Breast epithelium (tissue), 4 donors: ENCODE measurements around the gene CYFIP1. TPM values are rescaled to one million over a fixed set of nuclear protein-coding genes. Genes with fewer than 3 reads are reported as not detected.

ENCODE experiments used
- DNase-seq, 2 donors: peaks; one replicate each; pipeline ENCODE4 v3.0.0-alpha.2; 2019; ENCODE audit warnings: low spot score in 2 of 2
- H3K27ac ChIP-seq, 2 donors: fragments of 200-600 bp; sonication (generic) in 1 of 2; one replicate each; pipeline ENCODE4 v1.5.1; 2016 to 2019; ENCODE audit warnings: mild to moderate bottlenecking in 1 of 2
- H3K27me3 ChIP-seq, 2 donors: fragments of 200-600 bp; sonication (generic) in 1 of 2; one replicate each; pipeline versions ENCODE4 v1.5.1 to v1.6.0; 2017 to 2019; ENCODE audit warnings: control low read depth in 1 of 2, mild to moderate bottlenecking in 1 of 2
- H3K36me3 ChIP-seq: fragments of 200-600 bp; one replicate; pipeline ENCODE4 v1.5.1; 2019
- H3K4me1 ChIP-seq, 2 donors: fragments of 200-600 bp; sonication (generic); one replicate each; pipeline ENCODE4 v1.5.1; 2016 to 2019; ENCODE audit warnings: control low read depth in 1 of 2
- H3K4me3 ChIP-seq, 3 donors: fragments of 200-600 bp; sonication (generic); 1 replicate in 2 of 3; 2 replicates in 1 of 3; pipeline ENCODE4 v1.5.1; 2016 to 2019; ENCODE audit warnings: mild to moderate bottlenecking in 3 of 3, moderate library complexity in 2 of 3
- H3K9me3 ChIP-seq, 2 donors: fragments of 200-600 bp; sonication (generic) in 1 of 2; one replicate each; pipeline ENCODE4 v1.5.1; 2016 to 2019; ENCODE audit warnings: control low read depth in 1 of 2
- POLR2A ChIP-seq: fragments of 450-650 bp; IDR thresholded peaks from one replicate; pipeline ENCODE4 v1.6.1; 2016; ENCODE audit warnings: antibody characterized with exemption, mild to moderate bottlenecking, moderate library complexity
- POLR2AphosphoS5 ChIP-seq, 3 donors: sonication (generic); formaldehyde crosslinking; IDR thresholded peaks; one replicate each; pipeline ENCODE4 v1.6.1; 2017; ENCODE audit warnings: antibody characterized with exemption in 3 of 3
- intact Hi-C: fragments of 100-400 bp; cut with DNase I; formaldehyde crosslinking; loops from one replicate; pipeline ENCODE4 v1.15.1; 2023; ENCODE audit warnings: low total_unique reads
- total RNA-seq, 3 donors: library from RNA; depleted of rRNA; stranded (reverse); fragments of >200 nt; gene quantifications; one replicate each; pipeline ENCODE4 v1.1.0, GENCODE V29; 2016
- TF ChIP-seq, protein P1 (sequence below), 3 donors: fragments of 450-650 bp; IDR thresholded peaks; one replicate each; pipeline ENCODE4 v1.5.1; 2016 to 2017; ENCODE audit warnings: antibody characterized with exemption in 3 of 3, mild to moderate bottlenecking in 3 of 3, moderate library complexity in 3 of 3

The CYFIP1 gene
- total RNA-seq, 3 donors from 2014 or later = 97.9 to 128 (median 124) TPM

DNA sequence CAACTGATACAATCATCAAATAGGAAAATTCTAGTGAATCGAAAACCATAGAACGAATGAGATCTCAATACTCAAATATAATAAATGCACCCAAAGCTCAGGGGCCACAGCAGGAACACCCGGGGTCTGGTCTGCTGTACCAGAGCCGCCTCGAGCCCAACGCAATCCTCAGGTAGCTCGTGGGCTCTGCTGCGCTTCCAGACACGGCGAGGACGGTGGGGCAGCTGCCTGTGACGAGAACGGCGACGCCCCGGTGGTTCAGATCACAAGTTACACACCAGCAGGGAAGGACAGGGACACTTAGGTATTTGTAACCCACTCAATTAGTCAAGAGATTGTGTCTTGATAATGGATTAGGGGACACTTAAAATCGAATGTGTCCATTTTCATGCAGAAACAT is 87.1 kb downstream of the CYFIP1 start:
- Histone ChIP-seq H3K27ac (no peak overlapping the region), H3K9me3 (no peaks in the 10 kb centered on the region), H3K36me3 (peaks cover 5% of the 10 kb centered on the region), H3K4me1 (no peaks in the 10 kb centered on the region), H3K4me3 (no peak overlapping the region), H3K27me3 (no peaks in the 10 kb centered on the region)
- intact Hi-C loops = no loop called here
- DNase-seq = no peak
- TF ChIP-seq POLR2AphosphoS5 (IDR thresholded peaks at IDR 0.05) (no peak), POLR2A (no peak)
- TF ChIP-seq, protein P1, sequence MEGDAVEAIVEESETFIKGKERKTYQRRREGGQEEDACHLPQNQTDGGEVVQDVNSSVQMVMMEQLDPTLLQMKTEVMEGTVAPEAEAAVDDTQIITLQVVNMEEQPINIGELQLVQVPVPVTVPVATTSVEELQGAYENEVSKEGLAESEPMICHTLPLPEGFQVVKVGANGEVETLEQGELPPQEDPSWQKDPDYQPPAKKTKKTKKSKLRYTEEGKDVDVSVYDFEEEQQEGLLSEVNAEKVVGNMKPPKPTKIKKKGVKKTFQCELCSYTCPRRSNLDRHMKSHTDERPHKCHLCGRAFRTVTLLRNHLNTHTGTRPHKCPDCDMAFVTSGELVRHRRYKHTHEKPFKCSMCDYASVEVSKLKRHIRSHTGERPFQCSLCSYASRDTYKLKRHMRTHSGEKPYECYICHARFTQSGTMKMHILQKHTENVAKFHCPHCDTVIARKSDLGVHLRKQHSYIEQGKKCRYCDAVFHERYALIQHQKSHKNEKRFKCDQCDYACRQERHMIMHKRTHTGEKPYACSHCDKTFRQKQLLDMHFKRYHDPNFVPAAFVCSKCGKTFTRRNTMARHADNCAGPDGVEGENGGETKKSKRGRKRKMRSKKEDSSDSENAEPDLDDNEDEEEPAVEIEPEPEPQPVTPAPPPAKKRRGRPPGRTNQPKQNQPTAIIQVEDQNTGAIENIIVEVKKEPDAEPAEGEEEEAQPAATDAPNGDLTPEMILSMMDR (IDR thresholded peaks at IDR 0.05) = no peak

DNA sequence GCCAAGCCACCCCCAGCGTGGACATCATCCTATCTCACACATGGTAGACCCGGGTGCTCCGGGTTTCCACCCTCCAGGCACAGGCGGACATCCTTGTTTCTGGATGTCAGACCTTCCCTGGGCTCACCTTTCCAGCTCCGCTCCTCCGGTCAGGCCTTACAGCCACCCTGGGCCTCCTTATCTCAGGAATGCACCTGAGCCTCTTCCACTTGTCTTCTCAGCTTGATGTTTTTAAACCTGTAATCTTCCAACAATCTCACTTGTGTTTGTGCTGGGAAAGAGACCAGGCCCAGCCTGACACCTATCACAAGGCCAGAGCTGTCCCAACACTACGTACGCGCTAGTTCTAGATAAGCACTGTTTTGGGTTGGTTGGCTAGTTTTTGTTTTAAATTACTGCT is 87.8 kb downstream of the CYFIP1 start:
- DNase-seq = no peak
- TF ChIP-seq, protein P1 (IDR thresholded peaks at IDR 0.05) = no peak
- TF ChIP-seq POLR2A = no peak
- TF ChIP-seq POLR2AphosphoS5 (IDR thresholded peaks at IDR 0.05) = no peak

DNA sequence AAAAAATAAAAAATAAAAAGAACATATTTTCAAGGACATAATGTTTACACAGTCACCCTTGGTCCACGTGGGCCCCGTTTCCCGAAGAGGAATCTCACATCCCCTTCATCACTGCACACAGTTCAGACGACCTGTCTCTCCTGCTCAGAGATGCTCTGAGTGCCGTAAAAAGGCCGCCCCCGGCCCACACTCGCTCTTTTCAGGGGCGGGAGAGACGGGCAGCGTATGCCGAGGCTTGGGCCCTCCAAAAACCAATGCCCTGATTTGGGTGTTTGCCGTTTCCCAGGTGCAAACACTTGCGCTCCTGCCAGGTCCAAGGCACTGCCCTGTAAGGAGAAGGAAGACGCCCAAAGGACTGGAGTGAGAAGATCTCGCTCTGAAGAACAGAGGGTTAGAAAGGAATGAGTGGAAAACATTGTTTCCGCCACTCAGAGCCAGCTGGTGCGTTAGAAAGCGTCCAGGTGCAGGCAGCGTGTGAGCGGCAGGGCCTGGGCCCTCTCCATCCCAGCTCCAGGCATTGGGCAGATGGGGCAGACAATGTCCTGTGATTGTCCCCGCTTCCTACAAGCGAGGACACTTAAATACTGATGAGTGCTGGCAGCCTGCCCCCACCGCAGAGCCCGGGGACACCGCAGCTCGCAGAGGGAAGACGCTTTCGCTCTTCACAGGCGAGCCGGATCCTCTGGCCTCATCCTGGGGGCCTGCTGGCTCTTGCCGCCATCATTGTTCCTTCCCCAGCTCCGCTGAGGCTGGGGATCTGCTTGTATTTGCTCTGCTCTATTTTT is 88.5 kb downstream of the CYFIP1 start:
- DNase-seq = no peak
- Histone ChIP-seq H3K4me3 (no peak overlapping the region), H3K27ac (no peak overlapping the region), H3K27me3 (no peaks in the 10 kb centered on the region), H3K36me3 (peaks cover 5% of the 10 kb centered on the region), H3K9me3 (no peaks in the 10 kb centered on the region), H3K4me1 (no peaks in the 10 kb centered on the region)
- intact Hi-C loops = no loop called here
- TF ChIP-seq, protein P1 (IDR thresholded peaks at IDR 0.05) = no peak
- TF ChIP-seq POLR2AphosphoS5 (IDR thresholded peaks at IDR 0.05) (no peak), POLR2A (no peak)

More for the DNA sequence above, 87.8 kb downstream of the CYFIP1 start:
- no peak overlapping the region for H3K27ac ChIP-seq
- H3K4me3 ChIP-seq = no peak overlapping the region
- H3K4me1 ChIP-seq = no peaks in the 10 kb centered on the region
- intact Hi-C loops = no loop called here
- no peaks in the 10 kb centered on the region for H3K9me3 ChIP-seq
- H3K27me3 ChIP-seq = no peaks in the 10 kb centered on the region
- peaks cover 5% of the 10 kb centered on the region for H3K36me3 ChIP-seq

DNA sequence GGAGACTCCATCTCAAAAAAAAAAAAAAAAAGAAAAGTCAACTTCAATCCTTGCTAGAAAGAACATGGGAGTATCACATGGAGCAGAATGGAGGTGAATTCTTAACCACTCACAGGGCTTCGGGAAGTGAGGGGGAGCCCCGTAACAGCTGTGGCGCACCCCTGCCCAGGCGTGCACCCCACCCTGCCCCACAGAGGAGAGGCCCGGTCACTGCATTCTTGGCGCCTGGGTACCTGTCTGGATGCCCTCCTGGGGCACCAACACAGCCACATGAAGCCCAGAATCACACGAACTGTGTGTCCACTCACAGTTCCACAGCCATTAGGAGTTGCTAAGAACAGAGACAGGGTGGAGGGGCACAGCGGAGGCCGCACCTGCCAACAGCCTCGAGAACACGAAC is 89.9 kb downstream of the CYFIP1 start:
- no peak overlapping the region for H3K27ac ChIP-seq
- no peak overlapping the region for H3K4me3 ChIP-seq
- no peaks in the 10 kb centered on the region for H3K27me3 ChIP-seq
- DNase-seq = no peak
- peaks cover 5% of the 10 kb centered on the region for H3K36me3 ChIP-seq
- intact Hi-C loops = no loop called here
- no peaks in the 10 kb centered on the region for H3K4me1 ChIP-seq
- no peaks in the 10 kb centered on the region for H3K9me3 ChIP-seq
- TF ChIP-seq, protein P1 (IDR thresholded peaks at IDR 0.05) = no peak
- TF ChIP-seq POLR2A (no peak), POLR2AphosphoS5 (IDR thresholded peaks at IDR 0.05) (no peak)

DNA sequence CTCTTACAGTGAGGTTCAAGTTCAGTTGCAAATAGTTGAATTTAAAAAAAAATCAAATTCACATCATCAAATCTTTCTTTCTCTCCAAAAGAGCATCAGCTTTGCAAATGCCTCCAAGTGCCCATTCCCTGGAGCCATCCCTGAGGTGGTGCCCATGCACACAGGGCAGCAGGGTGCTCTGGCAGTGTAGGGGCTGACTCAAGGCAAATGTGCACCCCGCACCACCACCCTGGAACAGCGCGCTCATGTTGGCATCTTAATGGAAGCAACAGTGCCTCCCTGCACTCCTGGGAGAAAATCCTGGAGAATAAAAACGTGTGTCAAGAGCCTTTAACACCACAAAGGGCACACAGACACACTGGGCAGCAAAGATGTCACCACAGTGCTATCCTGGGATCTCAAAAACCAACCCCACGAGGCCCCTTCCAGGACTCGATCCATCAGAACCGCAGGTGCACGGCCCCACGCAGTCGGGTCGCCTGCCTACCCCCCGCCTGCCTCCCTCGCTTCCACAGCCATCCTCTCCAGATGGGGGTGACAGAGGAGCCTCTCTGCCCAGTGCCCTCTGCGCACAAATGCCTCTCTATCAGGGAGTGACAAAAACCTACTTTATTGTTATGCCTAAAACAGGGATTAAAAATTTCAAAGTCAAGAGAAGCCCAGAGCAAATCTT is 90.9 kb downstream of the CYFIP1 start:
- H3K9me3 ChIP-seq = no peaks in the 10 kb centered on the region
- TF ChIP-seq, protein P1 (IDR thresholded peaks at IDR 0.05) = no peak
- intact Hi-C loops = no loop called here
- no peak for DNase-seq
- H3K36me3 ChIP-seq = peaks cover 5% of the 10 kb centered on the region
- no peak overlapping the region for H3K4me3 ChIP-seq
- no peaks in the 10 kb centered on the region for H3K27me3 ChIP-seq
- H3K27ac ChIP-seq = no peak overlapping the region
- no peaks in the 10 kb centered on the region for H3K4me1 ChIP-seq
